Measurements from ENCODE around the gene C8B. TPM values are rescaled to one million over a fixed set of nuclear protein-coding genes. Genes with fewer than 3 reads are reported as not detected.

C8B gene
- total RNA-seq, result 1.9 TPM

DNA sequence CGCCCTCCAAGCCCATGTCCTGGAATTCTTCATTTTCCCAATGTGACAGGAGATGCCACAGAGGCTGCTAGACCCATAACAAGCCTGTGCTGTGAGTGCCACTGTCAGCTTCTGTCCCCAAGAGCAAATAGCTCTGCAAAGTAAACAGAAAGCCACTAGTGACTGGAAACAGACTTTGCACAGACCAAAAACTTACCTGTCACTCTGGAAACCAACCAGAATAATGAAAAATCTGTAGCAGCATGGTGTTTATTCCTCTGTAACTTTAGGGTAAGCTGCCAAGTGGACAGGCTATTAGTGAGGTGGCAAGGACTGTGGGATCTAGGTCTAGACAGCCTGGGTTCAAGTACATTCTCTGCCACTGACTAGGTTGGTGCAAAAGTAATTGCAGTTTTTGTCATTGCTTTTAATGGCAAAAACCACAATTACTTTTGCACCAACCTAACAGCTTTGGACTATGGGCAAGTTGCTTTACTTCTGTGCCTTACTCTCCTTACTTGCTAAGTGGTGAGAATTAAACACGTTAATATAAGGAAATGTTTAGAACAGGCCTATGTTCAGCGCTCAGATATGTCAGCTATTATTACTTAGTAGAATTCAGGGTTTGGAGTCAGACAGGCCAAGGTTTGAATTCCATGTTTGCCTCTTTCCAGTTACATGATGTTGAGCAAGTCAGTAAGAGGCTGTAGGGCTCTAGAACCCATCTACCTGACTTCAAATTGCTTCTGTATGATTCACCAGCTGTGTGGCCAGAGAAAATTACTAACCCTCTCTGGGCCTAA lies at the start of gene C8B:
C8B (minus strand) TSS at position 100 of the 782 bp plus-strand sequence; CDS start at position 33, 67 bp downstream.
- DNase-seq (ENCODE audit: low spot score), result peak; percentile 30

DNA sequence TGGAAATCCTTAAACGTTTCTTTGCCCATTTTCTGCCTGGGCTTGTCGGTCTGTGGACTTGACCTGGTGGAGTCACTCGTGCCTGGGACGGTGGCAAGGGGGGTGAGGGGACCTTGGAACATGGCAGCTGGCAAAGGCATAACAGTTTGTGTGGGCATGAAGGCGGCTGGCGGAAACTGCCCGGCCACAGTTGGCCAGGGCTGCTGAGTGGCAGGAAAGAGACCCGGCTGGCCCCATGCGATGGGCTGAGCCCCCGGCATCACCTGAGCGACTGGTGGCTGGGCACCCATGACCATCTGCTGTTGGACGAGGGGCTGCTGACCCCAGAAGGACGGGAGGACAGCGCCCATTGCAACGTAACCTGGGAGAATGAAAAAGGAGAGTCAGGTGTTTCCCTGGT lies 49.3 kb upstream of the C8B start:
- no peak for DNase-seq (ENCODE audit: low spot score)

DNA sequence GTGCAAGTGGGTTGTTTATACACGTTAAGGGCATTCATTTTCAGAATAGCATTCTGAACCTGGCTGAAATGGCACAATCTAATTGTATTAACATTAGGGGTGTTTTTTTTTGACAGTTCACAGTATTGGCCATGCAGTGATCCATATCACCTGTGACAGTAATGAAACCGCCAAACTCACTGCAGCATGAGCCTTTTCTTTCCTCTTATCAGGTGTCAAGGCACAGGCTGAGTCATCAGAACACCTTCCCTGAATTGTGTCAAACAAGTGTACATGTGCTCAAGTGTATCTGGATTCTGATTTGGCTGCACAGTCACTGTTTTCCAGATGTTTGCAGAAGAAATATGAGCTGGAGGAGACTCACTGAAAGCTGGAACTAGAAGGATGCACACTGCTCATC lies 47.7 kb upstream of the C8B start:
- no peak for DNase-seq (ENCODE audit: low spot score)

DNA sequence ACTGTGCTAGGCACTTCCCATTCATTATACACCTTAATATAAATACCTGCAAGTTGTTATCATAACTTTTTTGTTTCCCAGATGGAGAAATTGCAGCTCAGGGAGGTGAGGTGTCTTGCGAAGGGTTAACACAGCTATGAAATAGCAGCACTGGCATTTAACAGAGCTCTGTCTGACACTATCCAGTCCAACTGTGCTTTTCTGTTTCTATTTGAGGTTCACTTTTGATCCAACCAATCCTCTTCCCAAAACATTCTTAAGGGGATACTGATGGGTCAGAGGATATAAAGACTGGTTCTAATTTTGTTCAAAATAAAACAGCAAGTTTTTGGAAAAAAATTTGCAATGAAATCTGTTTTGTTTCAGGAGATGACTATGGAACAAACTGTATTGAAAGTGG lies 46.5 kb upstream of the C8B start:
- no peak for DNase-seq (ENCODE audit: low spot score)

DNA sequence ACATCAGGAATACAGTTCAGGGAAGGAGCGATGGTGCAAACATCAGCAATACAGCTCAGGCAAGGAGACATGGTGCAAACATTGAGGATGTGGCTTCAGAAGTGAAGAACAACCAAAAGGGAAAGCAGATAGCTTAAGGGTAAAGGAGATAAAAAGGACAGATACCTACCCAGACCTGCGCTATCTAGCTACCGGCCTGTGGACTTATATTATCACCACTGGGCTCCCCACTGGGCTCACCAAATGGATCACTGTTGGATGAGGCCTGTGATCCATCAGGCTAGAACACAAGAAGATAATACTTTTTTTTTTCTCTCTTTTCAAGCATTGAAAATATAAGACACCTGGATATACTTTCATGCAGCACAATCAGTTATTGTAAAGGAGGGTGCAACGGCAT lies 44.7 kb upstream of the C8B start:
- DNase-seq (ENCODE audit: low spot score), result no peak

DNA sequence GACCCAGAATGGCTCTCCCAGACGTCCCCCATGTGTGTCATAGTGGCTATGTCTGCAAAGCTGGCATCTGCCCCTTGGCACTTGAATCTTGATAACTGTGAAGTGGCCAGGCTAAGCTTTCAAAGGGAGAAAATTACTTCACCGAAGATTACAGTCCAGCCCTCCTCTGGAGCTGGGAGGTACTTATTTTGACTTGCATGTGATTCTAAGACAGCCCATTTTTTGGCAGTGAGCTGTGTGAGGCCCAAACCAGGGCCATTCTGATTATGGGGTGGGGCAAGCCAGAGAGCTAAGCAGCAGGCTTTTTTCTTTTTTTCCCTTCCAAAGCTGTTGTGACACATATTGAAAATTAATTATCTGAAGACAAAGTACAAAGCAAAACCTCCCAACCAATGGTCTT lies 42.1 kb upstream of the C8B start:
- DNase-seq (ENCODE audit: low spot score), result no peak

DNA sequence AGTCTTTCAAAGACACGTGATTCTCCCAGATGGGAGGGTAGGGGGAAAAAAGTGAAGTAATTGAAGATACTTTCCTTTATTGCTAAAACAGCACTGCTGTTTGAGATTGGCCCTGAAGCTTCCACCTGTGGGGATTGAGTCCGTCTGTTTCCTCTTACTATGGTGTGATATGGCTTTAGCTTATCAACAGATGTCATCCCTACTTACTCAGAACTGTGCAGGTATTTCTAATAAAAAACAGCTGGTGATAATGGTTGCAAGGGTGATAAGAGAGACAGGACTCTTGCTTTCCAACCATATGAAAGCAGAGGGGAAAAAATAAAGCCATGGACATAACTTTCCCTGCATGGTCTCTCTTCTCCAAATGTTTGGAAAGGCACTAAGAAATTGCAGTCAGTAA lies 41.7 kb upstream of the C8B start:
- no peak for DNase-seq (ENCODE audit: low spot score)

DNA sequence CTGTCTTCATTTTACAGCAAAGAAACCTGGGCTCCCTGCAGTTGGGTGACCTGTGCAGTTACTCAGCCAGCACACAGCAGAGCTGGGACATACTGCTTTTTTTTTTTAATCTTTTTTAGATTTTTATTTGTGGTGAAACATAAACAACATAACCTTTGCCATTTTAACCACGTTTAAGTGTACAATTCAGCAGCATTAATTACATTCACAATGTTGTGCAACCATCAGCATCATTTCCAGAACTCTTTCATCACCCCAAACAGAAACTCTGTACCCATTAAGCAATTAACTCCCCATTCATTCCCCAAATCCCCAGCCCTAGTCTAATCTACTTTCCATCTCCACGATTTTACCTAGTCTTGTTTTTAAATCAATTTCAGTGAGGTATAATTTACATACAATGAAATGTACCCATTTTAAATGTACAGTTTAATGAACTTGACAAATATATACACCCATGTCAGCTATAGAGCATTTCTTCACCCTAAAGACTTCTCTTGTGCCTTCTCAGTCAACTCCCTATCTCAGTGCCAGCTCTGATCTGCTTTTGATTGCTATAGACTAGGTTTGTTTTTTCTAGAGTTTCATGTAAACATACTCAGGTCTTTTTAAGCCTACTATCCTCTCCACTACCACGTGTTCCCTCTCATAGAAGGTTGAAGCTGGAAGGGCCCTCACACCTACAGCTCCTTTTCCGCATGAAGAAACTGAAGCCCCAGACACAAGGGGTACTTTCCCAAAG lies 37.8 kb upstream of the C8B start:
- no peak for DNase-seq (ENCODE audit: low spot score)

DNA sequence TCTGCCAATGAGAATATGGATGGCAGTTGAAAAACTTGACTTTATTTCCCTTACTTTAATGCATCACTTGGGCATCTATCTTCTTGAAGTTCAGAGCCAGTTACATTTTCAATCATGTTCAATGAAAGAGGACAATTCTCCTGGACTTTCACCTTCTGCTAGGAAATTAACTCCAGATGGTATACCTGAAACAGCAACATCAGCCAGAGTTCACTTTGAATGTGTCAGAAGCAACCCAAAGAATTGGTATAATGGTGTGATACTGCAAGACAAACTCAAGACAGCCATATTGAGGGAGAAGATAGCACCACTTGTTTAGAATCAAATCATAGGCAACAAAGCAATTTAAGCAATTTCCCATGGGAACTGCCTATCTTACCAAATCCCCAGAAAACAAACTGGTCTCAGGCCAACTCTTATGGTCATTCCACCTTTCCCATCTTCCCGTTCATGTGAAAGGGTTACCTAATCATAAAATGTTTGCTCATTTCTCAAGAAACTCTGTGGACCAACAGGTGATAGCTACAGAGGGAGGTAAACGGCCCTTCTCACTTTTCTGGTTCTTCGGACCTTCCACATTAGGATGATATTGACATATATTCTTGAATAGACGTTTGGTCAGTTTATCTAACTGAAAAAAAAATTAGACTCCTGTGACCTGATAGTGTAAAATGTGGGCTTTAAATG lies 29.7 kb upstream of the C8B start:
- DNase-seq (ENCODE audit: low spot score), result no peak

DNA sequence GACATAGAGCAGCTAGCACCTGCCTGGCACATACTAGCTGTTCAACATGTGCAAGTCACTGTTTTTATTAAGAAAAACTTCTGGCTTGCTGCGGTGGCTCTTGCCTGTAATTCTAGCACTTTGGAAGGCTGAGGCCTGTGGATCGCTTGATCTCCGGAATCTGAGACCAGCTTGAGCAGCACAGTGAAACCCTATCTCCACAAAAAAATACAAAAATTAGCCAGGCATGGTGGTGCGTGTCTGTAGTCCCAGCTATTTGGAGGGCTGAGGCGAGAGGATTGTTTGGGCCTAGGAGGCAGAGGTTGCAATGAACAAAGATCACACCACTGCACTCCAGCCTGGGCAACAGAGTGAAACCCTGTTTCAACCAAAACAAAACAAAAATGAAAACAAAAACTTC lies 27.7 kb upstream of the C8B start:
- DNase-seq (ENCODE audit: low spot score), result no peak

DNA sequence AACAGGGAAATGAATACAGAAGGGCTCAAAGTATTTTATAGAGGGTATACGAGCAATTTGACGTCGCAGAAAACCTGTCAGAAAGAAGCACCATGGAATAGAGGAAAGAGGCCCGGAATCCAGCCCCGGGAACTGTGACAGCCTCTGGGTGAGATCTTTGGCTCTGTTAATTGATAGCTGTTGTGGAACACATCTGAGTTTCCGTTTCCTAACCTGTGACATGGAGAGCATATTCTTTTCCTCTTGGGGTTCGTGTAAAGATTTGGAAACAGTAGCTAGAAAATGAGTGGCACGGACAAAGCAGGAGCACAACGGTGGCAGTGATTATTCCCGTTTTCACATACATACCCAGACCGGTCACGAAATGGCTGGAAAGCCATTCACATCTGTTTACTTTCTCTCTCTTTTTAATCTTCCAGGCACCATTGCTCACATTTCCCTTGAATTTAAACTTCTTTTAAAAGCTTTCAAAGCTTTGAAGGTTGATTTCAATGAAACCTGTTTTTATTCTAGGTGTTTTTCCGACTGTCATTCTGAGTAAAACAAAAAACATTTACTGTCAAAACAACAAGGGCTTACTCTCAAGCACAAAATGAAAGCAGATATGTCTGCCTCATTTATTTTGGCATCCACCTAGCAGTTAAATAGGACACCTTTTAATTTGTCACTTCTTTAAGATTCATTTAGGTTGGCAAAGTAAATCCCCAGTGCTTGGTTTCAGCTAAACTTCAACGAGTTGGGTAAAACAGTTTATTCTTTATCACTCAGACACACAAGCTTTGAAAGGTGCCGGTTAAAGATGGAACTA lies 26.7 kb upstream of the C8B start:
- DNase-seq (ENCODE audit: low spot score), result no peak

DNA sequence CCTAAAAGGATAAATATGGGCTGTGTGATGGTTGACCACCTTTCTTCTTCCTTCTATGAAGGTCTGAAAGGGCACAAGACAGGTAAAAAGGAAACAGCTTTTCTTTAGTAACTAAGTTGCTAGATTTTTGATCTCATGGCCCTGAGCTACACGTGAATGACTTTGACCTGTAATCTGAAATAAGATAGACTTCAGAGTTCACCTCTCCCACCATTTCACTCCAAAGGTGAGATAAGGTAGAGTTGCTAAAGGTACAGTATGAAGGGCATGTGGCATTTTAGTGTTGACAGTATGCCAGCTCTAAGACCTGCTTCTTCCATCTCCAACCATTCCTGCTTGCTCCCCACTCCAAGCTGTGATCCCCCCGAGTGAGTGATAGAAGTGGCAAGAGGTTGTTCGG lies 25.8 kb upstream of the C8B start:
- DNase-seq (ENCODE audit: low spot score), result no peak

DNA sequence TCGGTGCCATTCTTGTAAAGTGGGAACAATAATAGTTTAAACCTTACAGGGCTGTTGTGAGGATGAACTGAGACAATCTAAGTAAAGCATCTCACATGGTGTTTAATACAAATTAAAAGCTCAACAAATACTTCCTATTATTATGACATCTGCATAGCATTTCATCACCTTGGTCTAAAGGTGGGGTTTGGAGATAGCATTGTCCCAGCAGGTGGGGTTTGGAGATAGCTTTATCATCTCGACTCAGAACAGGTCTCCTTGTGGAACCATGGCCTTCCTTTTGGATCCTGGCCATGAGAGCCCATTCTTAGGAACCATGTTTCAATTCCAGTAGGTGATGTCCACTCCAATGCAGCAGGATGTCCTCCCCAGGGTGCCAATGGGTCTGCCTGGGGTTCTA lies 20.6 kb upstream of the C8B start:
- DNase-seq (ENCODE audit: low spot score), result no peak

DNA sequence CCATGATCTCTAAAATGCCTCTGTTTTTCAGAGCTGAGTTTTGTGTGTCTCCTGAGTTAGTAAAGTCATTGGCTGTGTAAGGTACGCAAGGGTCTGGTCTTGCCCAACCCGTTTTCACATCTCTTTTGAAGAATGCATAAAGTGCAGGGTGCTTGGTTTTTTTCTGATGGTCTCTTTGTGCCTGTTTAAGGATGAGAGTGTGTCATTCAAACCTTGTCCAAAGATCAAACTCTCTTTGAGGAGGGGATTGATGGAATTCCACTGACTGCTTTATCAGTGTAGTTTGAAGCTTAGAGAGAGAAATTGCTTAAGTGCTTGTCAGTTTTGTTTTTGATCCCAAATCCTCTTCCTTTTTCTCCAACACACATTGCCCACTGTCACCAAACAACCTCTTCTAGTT lies 20.0 kb upstream of the C8B start:
- DNase-seq (ENCODE audit: low spot score), result no peak

DNA sequence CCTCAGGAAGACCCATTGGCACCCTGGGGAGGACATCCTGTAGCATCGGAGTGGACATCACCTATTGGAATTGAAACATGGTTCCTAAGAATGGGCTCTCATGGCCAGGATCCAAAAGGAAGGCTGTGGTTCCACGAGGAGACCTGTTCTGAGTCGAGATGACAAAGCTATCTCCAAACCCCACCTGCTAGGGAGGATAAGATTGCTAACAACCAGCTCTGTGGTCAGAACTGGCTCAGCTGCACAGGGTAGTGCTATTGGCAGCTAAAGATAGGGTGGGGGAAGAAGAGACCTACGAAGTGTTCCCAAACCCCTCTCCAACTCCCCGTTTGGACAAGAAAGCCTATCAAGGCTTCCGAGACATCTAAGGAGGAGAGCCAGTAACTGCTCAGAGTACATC lies 17.7 kb upstream of the C8B start:
- no peak for DNase-seq (ENCODE audit: low spot score)

DNA sequence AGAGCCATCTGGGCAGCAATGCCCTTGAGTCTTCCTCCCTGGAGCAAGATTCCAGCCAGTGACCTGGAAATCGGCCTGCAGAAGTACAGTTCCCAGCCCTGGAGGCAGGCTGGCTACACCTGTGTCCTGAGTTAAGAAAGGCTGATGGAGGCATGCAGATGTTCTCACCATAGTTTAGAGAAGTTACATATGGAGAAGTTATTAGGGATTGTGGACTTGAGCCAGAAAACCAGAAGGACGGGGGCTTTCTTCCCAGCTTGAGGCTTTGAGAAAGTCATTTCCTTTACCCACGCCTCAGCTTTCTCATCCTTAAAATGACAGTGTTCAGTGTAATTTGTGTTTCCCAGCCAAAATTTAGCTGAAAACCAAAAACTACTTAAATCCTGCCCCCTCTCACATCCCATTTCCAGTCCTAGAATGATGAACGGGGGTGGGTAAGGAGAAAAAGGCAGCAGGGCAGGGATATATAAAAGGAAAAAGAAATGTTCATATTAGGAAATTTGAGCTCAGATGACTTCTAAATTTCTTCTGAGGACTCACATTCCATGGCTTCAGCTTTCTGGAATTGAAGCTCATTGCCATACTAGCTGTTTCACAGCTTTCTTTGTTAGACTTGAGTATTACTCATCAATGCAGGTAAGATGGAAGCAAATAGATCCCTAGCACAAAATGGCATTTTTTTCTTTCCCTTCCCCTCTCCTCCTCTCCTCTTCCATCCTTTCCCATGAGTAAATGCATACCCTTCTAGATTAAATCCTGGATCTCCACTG lies 14.4 kb upstream of the C8B start:
- DNase-seq (ENCODE audit: low spot score), result no peak

DNA sequence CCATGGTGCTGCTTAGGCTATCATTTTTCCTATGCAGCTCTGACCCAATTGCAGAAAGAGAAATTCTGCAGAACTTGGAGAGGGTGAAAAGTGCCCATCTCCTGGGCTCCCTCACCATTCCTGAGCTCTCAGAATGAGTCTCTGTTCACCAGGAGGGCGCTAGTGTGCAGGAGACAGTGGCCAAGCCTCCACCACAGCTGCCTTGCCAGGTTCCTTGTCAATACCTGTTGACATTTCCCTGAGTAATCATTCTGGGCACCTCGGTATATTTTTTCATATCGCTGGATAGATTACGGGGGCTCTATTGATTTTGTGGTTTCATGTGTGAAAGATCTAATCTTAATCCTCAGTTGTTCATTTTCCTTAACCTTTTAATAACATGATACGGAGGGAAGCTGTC lies 13.0 kb upstream of the C8B start:
- peak; percentile 18 for DNase-seq (ENCODE audit: low spot score)

DNA sequence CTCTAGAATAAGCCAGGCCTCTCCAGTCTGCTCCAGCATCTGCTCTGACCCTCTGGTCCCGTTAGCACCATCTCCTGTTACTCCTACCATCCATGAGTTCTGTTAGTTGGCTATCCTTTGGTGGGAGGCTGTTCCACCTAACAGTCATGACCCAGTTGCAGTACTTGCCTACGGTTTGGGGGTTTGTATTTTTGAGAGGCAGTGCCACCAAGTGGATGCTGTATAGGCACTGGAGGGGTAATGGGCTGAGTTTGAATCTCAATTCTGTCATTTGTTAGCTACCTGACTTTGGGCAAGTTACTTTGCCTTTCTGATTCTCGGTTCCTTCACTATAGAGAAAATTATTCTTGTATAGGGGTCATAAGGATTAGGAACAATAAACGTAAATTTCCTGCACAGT lies 12.1 kb upstream of the C8B start:
- DNase-seq (ENCODE audit: low spot score), result no peak

DNA sequence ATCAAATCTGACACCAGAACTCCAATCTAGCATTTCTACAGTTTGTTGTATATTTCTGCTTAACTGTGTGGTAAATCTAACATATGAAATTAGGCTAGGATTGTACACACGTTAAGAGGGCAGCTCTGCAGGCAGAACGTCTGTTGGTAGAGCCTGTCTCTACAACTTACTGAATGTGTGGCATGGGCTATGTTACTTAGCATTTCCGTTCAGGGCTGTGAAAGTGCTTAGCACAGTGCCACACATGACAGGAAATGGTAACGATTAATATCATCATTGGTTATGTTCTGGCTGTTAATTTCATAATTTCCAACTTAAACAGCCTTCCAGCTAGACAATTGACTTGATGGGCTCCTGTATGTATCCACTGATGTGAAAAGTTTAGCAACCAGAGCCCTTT lies 9.6 kb upstream of the C8B start:
- no peak for DNase-seq (ENCODE audit: low spot score)

DNA sequence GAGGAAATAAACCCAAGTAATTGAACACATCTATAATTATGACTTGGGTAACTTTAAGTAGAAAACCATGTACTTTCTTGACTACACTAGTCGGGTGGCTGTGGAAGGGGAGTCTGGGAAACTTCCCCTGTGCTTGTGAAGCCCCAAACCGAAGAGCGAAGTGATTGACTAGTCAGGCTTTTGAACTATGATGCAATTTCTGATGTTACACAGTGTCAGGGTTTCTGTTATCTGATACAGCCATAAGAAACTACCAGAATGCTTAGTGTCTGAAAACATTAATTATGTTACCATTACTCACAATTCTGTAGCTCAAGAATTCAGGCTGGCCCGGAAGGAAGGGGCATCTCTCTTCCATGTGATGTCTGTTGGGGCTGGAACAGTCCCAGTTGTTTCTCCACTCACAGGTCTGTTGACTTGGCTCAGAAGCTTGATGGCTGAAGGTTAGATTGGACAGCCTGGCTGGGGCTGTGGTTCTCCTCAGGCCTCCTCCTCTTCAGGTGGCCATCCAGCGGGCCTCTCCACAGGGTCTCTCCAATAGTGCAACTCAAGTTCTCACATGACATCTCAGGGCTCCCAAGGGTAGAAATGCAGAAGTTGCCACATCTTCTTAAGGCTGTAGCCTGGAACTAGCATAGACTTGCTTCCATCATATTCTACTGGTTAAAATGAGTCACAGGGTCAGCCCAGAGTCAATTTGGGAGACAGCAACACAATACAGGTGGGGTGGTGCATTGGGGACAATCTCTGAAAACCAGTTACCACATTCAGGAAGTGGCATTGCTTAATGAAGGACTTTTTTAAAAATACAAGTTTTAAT lies 8.3 kb upstream of the C8B start:
- DNase-seq (ENCODE audit: low spot score), result no peak
